BLaER1 (cell line): Measurements from ENCODE around the gene CATSPERZ.

ENCODE experiments used
- H3K27ac ChIP-seq: shearing (Covaris generic); formaldehyde crosslinking; 2 replicates; pipeline ENCODE4 v1.8.1; 2022
- H3K27me3 ChIP-seq: shearing (Covaris generic); formaldehyde crosslinking; 2 replicates; pipeline ENCODE4 v1.8.1; 2022
- H3K36me3 ChIP-seq: shearing (Covaris generic); formaldehyde crosslinking; 2 replicates; pipeline ENCODE4 v1.8.1; 2022
- H3K4me1 ChIP-seq: shearing (Covaris generic); formaldehyde crosslinking; 2 replicates; pipeline ENCODE4 v1.8.1; 2022
- H3K4me2 ChIP-seq: shearing (Covaris generic); formaldehyde crosslinking; 2 replicates; pipeline ENCODE4 v1.8.1; 2022
- H3K4me3 ChIP-seq: shearing (Covaris generic); formaldehyde crosslinking; 2 replicates; pipeline ENCODE4 v1.8.1; 2022
- H3K9ac ChIP-seq: shearing (Covaris generic); formaldehyde crosslinking; 2 replicates; pipeline ENCODE4 v1.8.1; 2022
- H3K9me3 ChIP-seq: shearing (Covaris generic); formaldehyde crosslinking; 2 replicates; pipeline ENCODE4 v1.8.1; 2022
- H4K20me1 ChIP-seq: shearing (Covaris generic); formaldehyde crosslinking; 2 replicates; pipeline ENCODE4 v1.8.1; 2022
- Cebpa-rat ChIP-seq: shearing (Covaris generic); IDR thresholded peaks from 2 replicates; pipeline ENCODE4 v1.8.1; 2022

The CATSPERZ gene

GRCh38 chr11:64327993-64328392 is 27.8 kb downstream of the CATSPERZ start:
- Histone ChIP-seq H3K4me2 (no peak overlapping the region), H4K20me1 (no peaks in the 10 kb centered on the region), H3K4me3 (no peak overlapping the region), H3K4me1 (peaks cover 27% of the 10 kb centered on the region), H3K27me3 (no peaks in the 10 kb centered on the region), H3K9me3 (no peaks in the 10 kb centered on the region), H3K36me3 (0 out of 2 replicates have a peak, but pooled peaks cover 2% of the 10 kb centered on the region), H3K27ac (no peak overlapping the region), H3K9ac (no peak overlapping the region)
- TF ChIP-seq Cebpa-rat, result no peak

GRCh38 chr11:64330888-64331287 is 30.7 kb downstream of the CATSPERZ start:
- peaks cover 32% of the 10 kb centered on the region for H3K4me1 ChIP-seq
- no peak overlapping the region for H3K9ac ChIP-seq
- H3K4me2 ChIP-seq, result no peak overlapping the region
- H3K9me3 ChIP-seq, result no peaks in the 10 kb centered on the region
- no peak for TF ChIP-seq Cebpa-rat
- H3K36me3 ChIP-seq, result no peaks in the 10 kb centered on the region
- H4K20me1 ChIP-seq, result no peaks in the 10 kb centered on the region
- H3K27me3 ChIP-seq, result no peaks in the 10 kb centered on the region
- H3K27ac ChIP-seq, result no peak overlapping the region
- no peak overlapping the region for H3K4me3 ChIP-seq

DNA sequence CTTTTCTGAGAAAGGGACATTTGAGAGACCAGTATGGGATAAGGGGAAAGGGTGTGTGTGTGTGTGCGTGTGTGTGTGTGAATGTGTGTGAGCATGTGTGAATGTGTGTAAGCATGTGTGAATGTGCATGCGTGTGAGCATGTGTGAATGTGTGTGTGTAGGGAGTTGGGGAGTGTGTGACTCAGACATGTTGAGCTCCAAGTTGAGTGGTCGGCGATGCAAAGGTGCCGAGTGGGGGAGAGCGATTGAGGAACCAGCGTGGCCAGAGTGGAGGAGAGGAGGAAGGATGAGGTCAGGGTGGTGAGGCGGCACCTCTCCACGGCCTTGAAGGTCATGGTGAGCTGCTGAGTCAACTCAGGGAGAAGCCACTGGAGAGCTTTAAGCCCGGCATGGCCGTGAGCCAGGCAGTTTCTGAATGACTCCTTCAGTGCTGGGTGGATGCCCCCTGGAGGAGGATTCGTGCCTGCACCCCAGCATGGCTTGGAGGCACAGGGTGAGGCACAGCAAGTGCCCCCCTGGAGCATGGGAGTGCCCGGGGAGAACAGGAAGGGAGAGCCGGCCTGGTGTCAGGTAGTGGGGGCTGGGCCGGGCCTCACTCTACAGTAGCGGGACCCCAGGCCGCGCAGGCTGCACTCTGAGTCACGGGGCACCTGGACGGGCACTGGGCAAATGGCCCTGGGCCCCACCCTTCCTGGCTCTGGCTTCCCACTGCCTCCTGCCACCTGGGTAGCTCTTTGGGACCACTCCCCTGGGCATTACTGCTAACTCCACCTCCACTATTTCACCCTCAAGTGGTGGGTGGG is 31.6 kb downstream of the CATSPERZ start:
- H3K4me2 ChIP-seq, result peak overlapping the region; percentile 73
- no peak overlapping the region for H3K4me3 ChIP-seq
- no peaks in the 10 kb centered on the region for H4K20me1 ChIP-seq
- no peaks in the 10 kb centered on the region for H3K27me3 ChIP-seq
- H3K9me3 ChIP-seq, result no peaks in the 10 kb centered on the region
- no peaks in the 10 kb centered on the region for H3K36me3 ChIP-seq
- no peak overlapping the region for H3K9ac ChIP-seq
- peaks cover 40% of the 10 kb centered on the region for H3K4me1 ChIP-seq
- TF ChIP-seq Cebpa-rat, result no peak
- H3K27ac ChIP-seq, result peak overlapping the region; percentile 35; the same call in 1 of the 2 replicates

DNA sequence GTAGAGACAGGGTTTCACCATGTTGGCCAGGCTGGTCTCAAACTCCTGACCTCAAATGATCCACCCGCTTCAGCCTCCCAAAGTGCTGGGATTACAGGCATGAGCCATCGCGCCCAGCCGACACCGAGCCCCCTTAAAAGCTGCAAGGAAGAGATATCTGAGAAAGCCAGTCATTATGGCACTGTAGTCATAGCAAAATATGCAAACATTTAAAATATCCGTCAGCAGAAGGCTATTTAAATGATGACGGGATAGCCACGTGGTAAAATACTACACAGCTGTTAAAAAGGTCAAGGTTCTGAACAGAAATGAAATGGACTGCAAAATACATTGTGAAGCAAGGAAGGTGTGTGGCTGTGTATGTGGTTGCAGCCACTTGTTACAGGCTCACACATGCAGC is 33.4 kb downstream of the CATSPERZ start:
- Histone ChIP-seq H3K9me3 (no peaks in the 10 kb centered on the region), H3K27me3 (no peaks in the 10 kb centered on the region), H3K4me3 (no peak overlapping the region), H3K36me3 (no peaks in the 10 kb centered on the region), H4K20me1 (no peaks in the 10 kb centered on the region), H3K27ac (no peak overlapping the region), H3K4me1 (peaks cover 43% of the 10 kb centered on the region), H3K4me2 (no peak overlapping the region), H3K9ac (no peak overlapping the region)
- no peak for TF ChIP-seq Cebpa-rat

DNA sequence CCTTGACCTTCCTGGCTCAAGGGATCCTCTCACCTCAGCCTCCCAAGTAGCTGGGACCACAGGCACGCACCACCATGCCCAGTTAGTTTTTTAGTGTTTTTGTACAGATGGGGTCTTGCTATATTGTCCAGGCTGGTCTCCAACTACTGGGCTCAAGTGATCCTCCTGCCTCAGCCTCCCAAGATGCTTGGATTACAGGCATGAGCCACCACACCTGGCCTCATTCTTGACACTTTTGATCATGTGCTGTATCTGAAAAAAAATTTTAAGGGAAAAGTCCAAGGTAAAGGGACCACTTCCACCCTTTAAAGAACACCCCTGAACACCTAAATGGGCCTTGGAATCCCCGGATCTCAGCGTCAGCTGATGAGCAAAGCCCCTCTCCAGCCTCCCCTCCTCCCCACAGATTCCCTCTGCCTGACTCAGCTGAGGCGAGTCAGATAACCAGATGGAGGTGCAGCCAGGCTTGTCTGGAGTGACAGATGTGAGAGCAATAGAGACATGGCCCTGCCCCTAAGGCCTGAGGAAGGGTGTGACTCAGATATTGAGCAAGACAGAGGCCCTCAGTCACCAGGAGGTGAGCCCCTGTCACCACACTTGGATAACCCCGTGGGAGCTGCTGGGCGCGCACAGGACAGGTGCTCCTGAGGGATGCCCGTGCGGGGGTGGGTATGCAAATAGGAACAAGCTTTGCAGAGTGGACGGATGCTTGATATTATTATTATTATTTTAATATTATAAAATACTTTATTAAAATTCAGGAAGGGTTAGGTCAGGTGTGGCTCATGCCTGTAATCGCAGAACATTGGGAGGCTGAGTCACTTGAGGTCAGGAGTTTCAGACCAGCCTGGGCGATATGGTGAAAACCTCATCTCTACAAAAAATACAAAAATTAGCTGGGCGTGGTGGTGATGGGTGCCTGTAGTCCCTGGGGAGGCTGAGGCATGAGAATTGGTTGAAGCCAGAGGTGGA is 34.9 kb downstream of the CATSPERZ start:
- Histone ChIP-seq H3K9ac (no peak overlapping the region), H3K27me3 (no peaks in the 10 kb centered on the region), H3K9me3 (no peaks in the 10 kb centered on the region), H3K4me2 (peak overlapping the region; percentile 67), H4K20me1 (no peaks in the 10 kb centered on the region), H3K27ac (peak overlapping the region; percentile 49), H3K36me3 (no peaks in the 10 kb centered on the region), H3K4me3 (no peak overlapping the region), H3K4me1 (peaks cover 58% of the 10 kb centered on the region)
- TF ChIP-seq Cebpa-rat, result peak; percentile 98

- Histone ChIP-seq H3K9me3 (no peaks in the 10 kb centered on the region), H3K36me3 (no peaks in the 10 kb centered on the region), H3K27ac (no peak overlapping the region), H3K4me3 (no peak overlapping the region), H3K27me3 (no peaks in the 10 kb centered on the region), H3K9ac (no peak overlapping the region), H4K20me1 (no peaks in the 10 kb centered on the region), H3K4me1 (peaks cover 67% of the 10 kb centered on the region), H3K4me2 (no peak overlapping the region)
- TF ChIP-seq Cebpa-rat, result no peak
Observed at GRCh38 chr11:64337538-64338249, 37.5 kb downstream of the CATSPERZ start.

DNA sequence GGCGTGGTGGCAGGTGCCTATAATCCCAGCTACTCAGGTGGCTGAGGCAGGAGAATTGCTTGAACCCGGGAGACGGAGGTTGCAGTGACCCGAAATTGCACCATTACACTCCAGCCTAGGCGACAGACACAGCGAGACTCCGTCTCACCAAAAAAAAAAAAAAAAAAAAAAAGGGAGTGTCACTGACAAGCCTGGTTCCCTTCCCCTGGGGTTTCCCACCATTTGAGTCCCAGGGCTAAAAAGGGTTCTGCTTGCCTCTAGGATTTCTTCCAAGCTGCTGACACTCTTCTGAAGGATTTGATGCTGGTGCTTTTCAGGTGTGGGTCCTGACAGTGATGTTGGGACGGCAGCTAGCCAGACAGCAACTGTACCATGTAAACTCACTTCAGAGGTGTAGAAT is 38.6 kb downstream of the CATSPERZ start:
- peaks cover 75% of the 10 kb centered on the region for H3K4me1 ChIP-seq
- H4K20me1 ChIP-seq, result no peaks in the 10 kb centered on the region
- no peak overlapping the region for H3K9ac ChIP-seq
- no peaks in the 10 kb centered on the region for H3K9me3 ChIP-seq
- no peak for TF ChIP-seq Cebpa-rat
- no peak overlapping the region for H3K4me3 ChIP-seq
- peaks cover 5% of the 10 kb centered on the region; the same call in 1 of the 2 replicates for H3K36me3 ChIP-seq
- peak overlapping the region; percentile 90 for H3K27ac ChIP-seq
- no peaks in the 10 kb centered on the region for H3K27me3 ChIP-seq
- peak overlapping the region; percentile 95; the same call in 1 of the 2 replicates for H3K4me2 ChIP-seq

DNA sequence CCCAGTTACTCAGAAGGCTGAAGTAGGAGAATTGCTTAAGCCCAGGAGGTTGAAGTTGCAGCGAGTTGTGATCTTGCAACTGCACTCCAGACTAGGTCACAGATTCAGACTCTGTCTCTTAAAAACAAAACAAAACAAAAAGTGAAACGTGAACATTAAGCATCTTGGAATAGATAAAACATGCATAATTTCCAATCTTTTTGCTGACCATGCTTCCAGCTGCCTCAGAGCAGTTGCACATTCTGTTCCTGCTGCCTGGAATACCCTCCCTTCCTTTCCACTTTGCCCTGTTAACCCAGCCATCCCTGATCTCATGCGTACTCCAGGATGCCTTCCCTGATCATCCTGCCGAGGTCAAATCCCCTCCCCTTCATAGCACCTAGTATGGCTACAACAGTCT is 39.1 kb downstream of the CATSPERZ start:
- no peak for TF ChIP-seq Cebpa-rat
- H3K9ac ChIP-seq, result peak overlapping the region; percentile 71; the same call in 1 of the 2 replicates
- peak overlapping the region; percentile 90 for H3K27ac ChIP-seq
- H3K9me3 ChIP-seq, result no peaks in the 10 kb centered on the region
- H3K36me3 ChIP-seq, result peaks cover 11% of the 10 kb centered on the region; the same call in 1 of the 2 replicates
- peaks cover 77% of the 10 kb centered on the region for H3K4me1 ChIP-seq
- no peaks in the 10 kb centered on the region for H4K20me1 ChIP-seq
- peak overlapping the region; percentile 95 for H3K4me2 ChIP-seq
- H3K4me3 ChIP-seq, result peak overlapping the region; percentile 65; the same call in 1 of the 2 replicates
- H3K27me3 ChIP-seq, result no peaks in the 10 kb centered on the region

DNA sequence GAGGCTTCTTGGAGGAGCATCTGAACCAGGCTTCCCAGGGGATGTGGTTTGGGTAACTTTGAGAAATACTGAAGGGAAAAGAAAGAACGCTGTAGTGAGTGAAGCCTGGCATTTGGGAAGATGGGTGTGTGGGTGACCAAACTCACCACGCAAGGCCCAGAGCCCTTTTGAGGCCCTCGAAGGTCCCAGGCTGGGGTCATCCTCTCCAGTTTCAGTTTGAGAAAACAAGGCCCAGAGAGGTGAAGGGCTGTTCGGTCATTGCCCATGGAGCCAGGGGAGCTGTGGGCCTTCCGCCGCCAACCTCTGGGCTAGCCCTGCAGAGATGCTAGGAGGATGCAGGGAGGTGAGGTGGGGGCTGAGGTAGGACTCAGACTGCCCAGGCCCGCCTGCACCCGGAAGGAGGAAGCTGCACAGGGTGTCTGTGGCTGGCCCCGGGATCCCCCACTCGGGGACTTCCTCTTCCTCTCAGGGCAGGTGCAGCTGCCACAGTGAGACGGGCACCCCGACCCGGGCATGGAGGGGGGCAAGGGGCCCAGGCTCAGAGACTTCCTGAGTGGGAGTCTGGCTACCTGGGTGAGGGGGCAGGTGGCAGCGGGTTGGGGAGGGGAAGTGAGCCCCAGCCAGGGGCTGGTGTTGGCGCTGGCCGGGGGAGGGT is 39.7 kb downstream of the CATSPERZ start, which contains the start of gene CCDC88B:
Gene CCDC88B, plus strand, starts transcription at position 451 of the 655 bp plus-strand sequence. Its CDS starts 63 bp downstream, at position 514.
- Histone ChIP-seq H3K9me3 (no peaks in the 10 kb centered on the region), H3K36me3 (peaks cover 17% of the 10 kb centered on the region; the same call in 1 of the 2 replicates), H3K4me1 (peaks cover 77% of the 10 kb centered on the region), H3K27me3 (no peaks in the 10 kb centered on the region), H3K9ac (peak within 1 kb of the TSS; percentile 71), H3K4me3 (peak within 1 kb of the TSS; percentile 65), H3K4me2 (peak within 1 kb of the TSS; percentile 95), H3K27ac (peak within 1 kb of the TSS; percentile 90), H4K20me1 (no peaks in the 10 kb centered on the region)
- no peak for TF ChIP-seq Cebpa-rat
